Measurements from ENCODE around the gene DIPK2B.

Gene DIPK2B

GRCh38 chrX:45157647-45158046 is 43.0 kb downstream of the DIPK2B start:
- no peak for DNase-seq (ENCODE audit: low spot score)

GRCh38 chrX:45154462-45154861 is 46.2 kb downstream of the DIPK2B start:
- DNase-seq (ENCODE audit: low spot score) = no peak

GRCh38 chrX:45154033-45154360 is 46.7 kb downstream of the DIPK2B start:
- no peak for DNase-seq (ENCODE audit: low spot score)
